DND-41 (cell line): ENCODE results near the gene PAPPA.

Experiments used
- EZH2 ChIP-seq: IDR thresholded peaks from 3 replicates; pipeline ENCODE4 v1.6.1; 2012; ENCODE audit warnings: borderline replicate concordance, low read depth, mild to moderate bottlenecking, moderate library complexity, low read length, inconsistent platforms; ENCODE audit not compliant: severe bottlenecking
- TF ChIP-seq, protein P1 (sequence below): IDR thresholded peaks from 2 replicates; pipeline ENCODE4 v1.5.1; 2012; ENCODE audit warnings: borderline replicate concordance, low read length, moderate library complexity, mild to moderate bottlenecking; ENCODE audit not compliant: poor library complexity, severe bottlenecking; ENCODE audit errors: extremely low read depth

DNA sequence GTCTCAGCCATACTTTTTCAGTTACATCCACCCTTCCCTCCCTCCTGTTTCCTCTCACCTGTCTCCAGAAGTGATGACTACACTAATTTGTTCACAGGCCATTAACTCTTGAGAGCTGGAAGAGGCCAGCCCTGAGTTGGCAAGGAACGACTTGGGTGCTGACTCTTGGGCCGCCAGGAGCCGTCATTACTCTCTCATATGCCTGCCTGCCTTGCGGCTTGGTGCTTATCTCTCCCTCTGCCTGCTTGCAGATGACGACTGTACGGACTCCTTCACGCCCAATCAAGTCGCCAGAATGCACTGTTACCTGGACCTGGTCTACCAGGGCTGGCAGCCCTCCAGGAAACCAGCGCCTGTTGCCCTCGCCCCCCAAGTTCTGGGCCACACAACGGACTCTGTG is 66.1 kb downstream of the PAPPA start:
- TF ChIP-seq, protein P1, sequence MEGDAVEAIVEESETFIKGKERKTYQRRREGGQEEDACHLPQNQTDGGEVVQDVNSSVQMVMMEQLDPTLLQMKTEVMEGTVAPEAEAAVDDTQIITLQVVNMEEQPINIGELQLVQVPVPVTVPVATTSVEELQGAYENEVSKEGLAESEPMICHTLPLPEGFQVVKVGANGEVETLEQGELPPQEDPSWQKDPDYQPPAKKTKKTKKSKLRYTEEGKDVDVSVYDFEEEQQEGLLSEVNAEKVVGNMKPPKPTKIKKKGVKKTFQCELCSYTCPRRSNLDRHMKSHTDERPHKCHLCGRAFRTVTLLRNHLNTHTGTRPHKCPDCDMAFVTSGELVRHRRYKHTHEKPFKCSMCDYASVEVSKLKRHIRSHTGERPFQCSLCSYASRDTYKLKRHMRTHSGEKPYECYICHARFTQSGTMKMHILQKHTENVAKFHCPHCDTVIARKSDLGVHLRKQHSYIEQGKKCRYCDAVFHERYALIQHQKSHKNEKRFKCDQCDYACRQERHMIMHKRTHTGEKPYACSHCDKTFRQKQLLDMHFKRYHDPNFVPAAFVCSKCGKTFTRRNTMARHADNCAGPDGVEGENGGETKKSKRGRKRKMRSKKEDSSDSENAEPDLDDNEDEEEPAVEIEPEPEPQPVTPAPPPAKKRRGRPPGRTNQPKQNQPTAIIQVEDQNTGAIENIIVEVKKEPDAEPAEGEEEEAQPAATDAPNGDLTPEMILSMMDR: no peak
- TF ChIP-seq EZH2: no peak
